CD14-positive monocyte (primary cell): Measurements from ENCODE around the gene DCLK3. TPM values are rescaled to one million over a fixed set of nuclear protein-coding genes. Genes with fewer than 3 reads are reported as not detected.

Experiments used
- DNase-seq, 3 donors: peaks; one replicate each; pipeline ENCODE4 v3.0.0-alpha.2; 2011 to 2022
- H2AFZ ChIP-seq: 2 replicates; pipeline ENCODE4 v1.6.0; 2012; ENCODE audit warnings: mild to moderate bottlenecking, low read depth, low read length, inconsistent platforms; ENCODE audit not compliant: insufficient read depth, poor library complexity, severe bottlenecking
- H3K27ac ChIP-seq, 2 donors: 1 replicate in 1 of 2; 2 replicates in 1 of 2; pipeline ENCODE4 v1.5.1; 2012 to 2013; ENCODE audit warnings: low read length in 2 of 2, control low read depth in 1 of 2, inconsistent platforms in 1 of 2, low read depth in 1 of 2, mild to moderate bottlenecking in 1 of 2
- H3K27me3 ChIP-seq, 2 donors: one replicate each; pipeline versions ENCODE4 v1.6.0 to v1.6.1; 2011 to 2013; ENCODE audit warnings: low read length in 2 of 2; ENCODE audit not compliant: control insufficient read depth in 2 of 2, insufficient read depth in 2 of 2
- H3K36me3 ChIP-seq, 2 donors: replicated peaks in 1 of 2; 1 replicate in 1 of 2; 2 replicates in 1 of 2; pipeline versions ENCODE4 v1.5.1 to v1.6.1; 2012 to 2013; ENCODE audit warnings: low read length in 2 of 2, control low read depth in 1 of 2, inconsistent platforms in 1 of 2, mild to moderate bottlenecking in 1 of 2; ENCODE audit not compliant: insufficient read depth in 2 of 2, control insufficient read depth in 1 of 2
- H3K4me1 ChIP-seq, 2 donors: 1 replicate in 1 of 2; 2 replicates in 1 of 2; pipeline versions ENCODE4 v1.5.1 to v1.6.1; 2012 to 2013; ENCODE audit warnings: low read length in 2 of 2, control low read depth in 1 of 2, inconsistent platforms in 1 of 2, mild to moderate bottlenecking in 1 of 2, moderate library complexity in 1 of 2; ENCODE audit not compliant: insufficient read depth in 2 of 2, control insufficient read depth in 1 of 2
- H3K4me2 ChIP-seq: replicated peaks from 2 replicates; pipeline ENCODE3; 2012; ENCODE audit warnings: low read length, moderate library complexity, mild to moderate bottlenecking; ENCODE audit not compliant: poor library complexity, severe bottlenecking; ENCODE audit errors: extremely low read depth
- H3K4me3 ChIP-seq, 3 experiments: fragments of 200-600 bp in 1 of 3; sonication (generic) in 1 of 3; replicated peaks in 1 of 3; 1 replicate in 2 of 3; 2 replicates in 1 of 3; pipeline ENCODE4 v1.5.1; 2011 to 2013; ENCODE audit warnings: low read length in 3 of 3, mild to moderate bottlenecking in 3 of 3, control low read depth in 2 of 3, low read depth in 2 of 3, inconsistent platforms in 1 of 3, moderate library complexity in 1 of 3
- H3K79me2 ChIP-seq: 2 replicates; pipeline ENCODE4 v1.6.0; 2012; ENCODE audit warnings: mild to moderate bottlenecking, control low read depth, inconsistent platforms, low read length, moderate library complexity; ENCODE audit not compliant: insufficient read depth
- H3K9ac ChIP-seq: 2 replicates; pipeline ENCODE4 v1.6.0; 2017; ENCODE audit warnings: low read length, mild to moderate bottlenecking; ENCODE audit not compliant: insufficient read depth, poor library complexity, severe bottlenecking
- H3K9me3 ChIP-seq, 2 donors: replicated peaks in 1 of 2; 1 replicate in 1 of 2; 2 replicates in 1 of 2; pipeline versions ENCODE4 v1.5.1 to v1.6.1; 2012 to 2013; ENCODE audit warnings: low read length in 2 of 2, control low read depth in 1 of 2; ENCODE audit not compliant: control insufficient read depth in 1 of 2, insufficient read depth in 1 of 2
- H4K20me1 ChIP-seq: 2 replicates; pipeline ENCODE4 v1.6.0; 2012; ENCODE audit warnings: mild to moderate bottlenecking, low read length, control low read depth, moderate library complexity; ENCODE audit not compliant: insufficient read depth
- H3K27ac Mint-ChIP-seq, 7 donors: one replicate each; pipeline ENCODE4 v1.8.0; 2020; ENCODE audit warnings: mild to moderate bottlenecking in 7 of 7, mixed read lengths in 7 of 7, moderate library complexity in 6 of 7, inconsistent platforms in 2 of 7
- H3K27me3 Mint-ChIP-seq, 3 donors: one replicate each; pipeline ENCODE4 v1.8.0; 2021 to 2022; ENCODE audit warnings: low read depth in 3 of 3, mild to moderate bottlenecking in 3 of 3, mixed read lengths in 3 of 3, moderate library complexity in 3 of 3, inconsistent platforms in 1 of 3
- H3K36me3 Mint-ChIP-seq, 2 donors: one replicate each; pipeline ENCODE4 v1.8.0; 2020; ENCODE audit warnings: mixed read lengths in 2 of 2, inconsistent platforms in 1 of 2, mild to moderate bottlenecking in 1 of 2
- H3K4me1 Mint-ChIP-seq: one replicate; pipeline ENCODE4 v1.8.0; 2020; ENCODE audit warnings: mild to moderate bottlenecking, mixed read lengths
- H3K4me3 Mint-ChIP-seq, 2 donors: one replicate each; pipeline ENCODE4 v1.8.0; 2020; ENCODE audit warnings: mild to moderate bottlenecking in 2 of 2, mixed read lengths in 2 of 2, moderate library complexity in 1 of 2
- H3K9me3 Mint-ChIP-seq, 7 donors: one replicate each; pipeline ENCODE4 v1.8.0; 2020 to 2022; ENCODE audit warnings: mixed read lengths in 7 of 7, mild to moderate bottlenecking in 6 of 7, moderate library complexity in 6 of 7, inconsistent platforms in 2 of 7
- CTCF ChIP-seq: fragments of 200-600 bp; IDR thresholded peaks from one replicate; pipeline ENCODE4 v1.8.0; 2022; ENCODE audit warnings: antibody characterized with exemption, mild to moderate bottlenecking
- WGBS: methylation state at CpG from one replicate; pipeline ENCODE4 v1.1.5; 2013; ENCODE audit warnings: missing lambda C conversion rate; ENCODE audit not compliant: insufficient coverage; 5-methylcytosine and 5-hydroxymethylcytosine counted together
- intact Hi-C, 2 donors: fragments of 100-400 bp; cut with micrococcal nuclease; formaldehyde crosslinking; loops; one replicate each; pipeline versions ENCODE4 v1.15.0 to v1.15.1; 2023
- polyA plus RNA-seq, 3 donors: library from polyadenylated mRNA; depleted of rRNA in 1 of 3; unstranded in 2 of 3; stranded (reverse) in 1 of 3; fragments of 300-500 nt in 2 of 3; fragments of >200 nt in 1 of 3; fragmentation: Illumina TruSeq in 2 of 3; gene quantifications; 1 replicate in 2 of 3; 2 replicates in 1 of 3; pipeline ENCODE4 v1.2.3, GENCODE V29; 2012 to 2021

Gene DCLK3
- polyA plus RNA-seq, 3 donors, result not detected

- Histone ChIP-seq H3K27me3 (no peaks in the 10 kb centered on the region), H3K9me3 (no peaks in the 10 kb centered on the region), H3K9ac (no peak overlapping the region), H3K79me2 (no peaks in the 10 kb centered on the region), H4K20me1 (no peaks in the 10 kb centered on the region), H2AFZ (no peak overlapping the region), H3K27ac (no peak overlapping the region), H3K36me3 (no peaks in the 10 kb centered on the region), H3K4me2 (no peak overlapping the region), H3K4me1 (peaks cover 15 to 16% of the 10 kb centered on the region in 2 donors), H3K4me3 (no peak overlapping the region)
- TF ChIP-seq CTCF, result no peak
- Mint-ChIP-seq H3K9me3 (peaks cover 0 to 3% (median 0%) of the 10 kb centered on the region in 7 donors), H3K4me3 (no peak overlapping the region), H3K27ac (peak overlapping the region in 1 of 7 donors; percentile 15), H3K4me1 (peaks cover 27% of the 10 kb centered on the region), H3K27me3 (peaks cover 1 to 9% (median 8%) of the 10 kb centered on the region in 3 donors), H3K36me3 (no peaks in the 10 kb centered on the region)
- 74% methylated on average over 2 of the region's 6 CpGs for WGBS
- no peak for DNase-seq
- intact Hi-C loops, result no loop called here
Measured at GRCh38 chr3:36790765-36791164, 26.4 kb upstream of the DCLK3 start.

GRCh38 chr3:36786921-36787890 lies 22.9 kb upstream of the DCLK3 start:
- no peak overlapping the region for H3K4me2 ChIP-seq
- WGBS, result 87% methylated on average over 3 of the region's 3 CpGs
- H4K20me1 ChIP-seq, result no peaks in the 10 kb centered on the region
- no peaks in the 10 kb centered on the region for H3K36me3 ChIP-seq
- peak overlapping the region; percentile 70 for H2AFZ ChIP-seq
- no peak overlapping the region for H3K9ac ChIP-seq
- intact Hi-C loops, result no loop called here
- no peaks in the 10 kb centered on the region for H3K79me2 ChIP-seq
- peak overlapping the region; percentile 30 to 62 for H3K27ac ChIP-seq
- no peak for TF ChIP-seq CTCF
- H3K9me3 ChIP-seq, result no peaks in the 10 kb centered on the region
- peaks cover 0 to 2% of the 10 kb centered on the region in 2 donors for H3K36me3 Mint-ChIP-seq
- H3K27me3 ChIP-seq, result no peaks in the 10 kb centered on the region
- H3K4me3 ChIP-seq, result no peak overlapping the region
- peaks cover 26% of the 10 kb centered on the region for H3K4me1 Mint-ChIP-seq
- H3K27ac Mint-ChIP-seq, result peak overlapping the region; percentile 66 to 88 (median 84)
- H3K9me3 Mint-ChIP-seq, result peaks cover 0 to 3% (median 0%) of the 10 kb centered on the region in 7 donors
- H3K4me1 ChIP-seq, result peaks cover 15 to 16% of the 10 kb centered on the region in 2 donors
- peak overlapping the region in 1 of 2 donors; percentile 50 for H3K4me3 Mint-ChIP-seq
- peaks cover 1 to 7% (median 5%) of the 10 kb centered on the region in 3 donors for H3K27me3 Mint-ChIP-seq
- peak; percentile 50 to 74 (median 67) for DNase-seq
